ENCODE measurements around the gene TBC1D24.
A peak's percentile ranks its signal among the peaks of the same experiment; 100 is the strongest.

The TBC1D24 gene

DNA sequence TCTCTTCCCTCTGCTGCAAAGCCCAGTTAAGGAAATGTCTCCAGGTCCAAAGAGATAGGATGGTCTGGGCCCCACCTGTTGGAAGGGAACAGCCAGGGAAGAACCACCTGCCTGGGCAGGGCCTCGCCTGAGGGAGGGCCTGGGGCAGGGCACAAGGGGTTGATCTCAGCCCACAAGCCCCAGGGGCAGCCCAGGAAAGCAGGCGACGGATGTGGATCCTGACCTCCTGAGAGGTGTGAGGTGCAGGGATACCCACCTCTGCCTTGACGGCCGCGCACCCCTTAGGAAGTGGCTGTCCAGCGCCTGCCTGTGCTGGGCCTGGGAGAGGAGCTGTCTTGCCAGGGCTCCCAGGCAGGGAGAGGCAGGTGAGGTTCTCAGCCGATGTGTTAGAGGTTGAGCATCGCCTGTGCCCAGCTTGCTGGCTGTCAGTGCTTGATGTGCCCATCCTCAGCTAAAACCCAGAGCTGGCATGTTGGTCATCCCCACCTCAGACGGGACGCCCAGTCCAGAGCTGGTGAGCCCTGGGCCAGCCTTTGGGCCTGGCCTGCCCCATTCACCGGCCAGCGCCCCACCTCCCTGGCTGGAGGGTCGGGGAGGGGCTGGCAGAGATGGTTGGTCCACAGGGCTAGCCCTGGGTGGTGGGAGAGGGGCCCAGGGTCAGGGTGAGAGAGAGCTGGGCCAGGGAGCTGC lies 55.8 kb downstream of the TBC1D24 start:
- Histone ChIP-seq H3K4me1 (ENCODE audit: insufficient read depth, low read length) (peaks cover 29% of the 10 kb centered on the region), H4K20me1 (ENCODE audit: insufficient read depth, low read length) (peaks cover 9% of the 10 kb centered on the region), H2AFZ (ENCODE audit: low read depth, low read length) (no peak overlapping the region), H3K9ac (ENCODE audit: low read depth, low read length) (peak overlapping the region; percentile 66), H3K79me2 (ENCODE audit: insufficient read depth, low read length) (no peaks in the 10 kb centered on the region), H3K9me3 (ENCODE audit: insufficient read depth, low read length, severe bottlenecking) (no peaks in the 10 kb centered on the region), H3K4me2 (ENCODE audit: insufficient read depth, low read length) (peak overlapping the region; percentile 100), H3K4me3 (ENCODE audit: low read depth in 1 of 2, low read length in 2 of 2) (peak overlapping the region in 1 of 2 experiments; percentile 83; a peak in 1 of 4 replicates), H3K27me3 (ENCODE audit: insufficient read depth, low read length, poor library complexity) (no peaks in the 10 kb centered on the region), H3K27ac (ENCODE audit: low read length) (no peak overlapping the region), H3K36me3 (ENCODE audit: insufficient read depth, low read length) (peaks cover 42% of the 10 kb centered on the region)
- TF ChIP-seq EZH2 (IDR thresholded peaks at IDR 0.05; ENCODE audit: borderline replicate concordance, low read depth, low read length, severe bottlenecking): no peak
- TF ChIP-seq, protein P1, sequence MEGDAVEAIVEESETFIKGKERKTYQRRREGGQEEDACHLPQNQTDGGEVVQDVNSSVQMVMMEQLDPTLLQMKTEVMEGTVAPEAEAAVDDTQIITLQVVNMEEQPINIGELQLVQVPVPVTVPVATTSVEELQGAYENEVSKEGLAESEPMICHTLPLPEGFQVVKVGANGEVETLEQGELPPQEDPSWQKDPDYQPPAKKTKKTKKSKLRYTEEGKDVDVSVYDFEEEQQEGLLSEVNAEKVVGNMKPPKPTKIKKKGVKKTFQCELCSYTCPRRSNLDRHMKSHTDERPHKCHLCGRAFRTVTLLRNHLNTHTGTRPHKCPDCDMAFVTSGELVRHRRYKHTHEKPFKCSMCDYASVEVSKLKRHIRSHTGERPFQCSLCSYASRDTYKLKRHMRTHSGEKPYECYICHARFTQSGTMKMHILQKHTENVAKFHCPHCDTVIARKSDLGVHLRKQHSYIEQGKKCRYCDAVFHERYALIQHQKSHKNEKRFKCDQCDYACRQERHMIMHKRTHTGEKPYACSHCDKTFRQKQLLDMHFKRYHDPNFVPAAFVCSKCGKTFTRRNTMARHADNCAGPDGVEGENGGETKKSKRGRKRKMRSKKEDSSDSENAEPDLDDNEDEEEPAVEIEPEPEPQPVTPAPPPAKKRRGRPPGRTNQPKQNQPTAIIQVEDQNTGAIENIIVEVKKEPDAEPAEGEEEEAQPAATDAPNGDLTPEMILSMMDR (IDR thresholded peaks at IDR 0.05; ENCODE audit: borderline replicate concordance, extremely low read depth, low read length, poor library complexity, severe bottlenecking): no peak
- ATAC-seq (ENCODE audit: insufficient read depth, low read depth): no peak
- no peak for DNase-seq

DNA sequence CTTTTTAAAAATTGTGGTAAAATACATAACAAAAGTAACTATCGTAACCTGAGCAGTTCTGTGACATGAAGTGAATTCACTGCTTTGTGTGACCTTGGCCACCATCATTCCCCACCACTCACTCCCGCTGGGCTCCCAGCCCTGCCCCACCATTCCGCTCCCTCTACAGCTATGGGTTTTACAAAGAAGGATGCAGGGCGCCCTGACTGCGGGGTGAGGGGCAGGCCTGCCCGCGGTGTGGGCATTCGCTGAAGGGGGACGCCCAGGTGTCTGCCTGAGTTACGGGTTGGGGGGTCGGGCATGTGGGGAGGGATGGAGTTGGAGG lies 56.4 kb downstream of the TBC1D24 start, which contains the start of gene CEMP1:
Gene CEMP1 (minus strand): TSS at position 38 of the 325 bp plus-strand sequence. CDS start 335 bp downstream, outside the sequence.
- DNase-seq: no peak
- TF ChIP-seq, protein P1 (IDR thresholded peaks at IDR 0.05; ENCODE audit: borderline replicate concordance, extremely low read depth, low read length, poor library complexity, severe bottlenecking): no peak
- Histone ChIP-seq H4K20me1 (ENCODE audit: insufficient read depth, low read length) (peaks cover 5% of the 10 kb centered on the region), H3K9ac (ENCODE audit: low read depth, low read length) (peak within 1 kb of the TSS; percentile 66), H3K4me1 (ENCODE audit: insufficient read depth, low read length) (peaks cover 32% of the 10 kb centered on the region), H3K79me2 (ENCODE audit: insufficient read depth, low read length) (no peaks in the 10 kb centered on the region), H3K36me3 (ENCODE audit: insufficient read depth, low read length) (peaks cover 36% of the 10 kb centered on the region), H2AFZ (ENCODE audit: low read depth, low read length) (peak within 1 kb of the TSS; percentile 94), H3K4me3 (ENCODE audit: low read depth in 1 of 2, low read length in 2 of 2) (peak within 1 kb of the TSS; percentile 33 to 83; a peak in 3 of 4 replicates), H3K27me3 (ENCODE audit: insufficient read depth, low read length, poor library complexity) (no peaks in the 10 kb centered on the region), H3K27ac (ENCODE audit: low read length) (peak within 1 kb of the TSS; percentile 55), H3K9me3 (ENCODE audit: insufficient read depth, low read length, severe bottlenecking) (no peaks in the 10 kb centered on the region), H3K4me2 (ENCODE audit: insufficient read depth, low read length) (peak within 1 kb of the TSS; percentile 100)
- no peak; the same call in 2 of the 3 replicates for ATAC-seq (ENCODE audit: insufficient read depth, low read depth)

DNA sequence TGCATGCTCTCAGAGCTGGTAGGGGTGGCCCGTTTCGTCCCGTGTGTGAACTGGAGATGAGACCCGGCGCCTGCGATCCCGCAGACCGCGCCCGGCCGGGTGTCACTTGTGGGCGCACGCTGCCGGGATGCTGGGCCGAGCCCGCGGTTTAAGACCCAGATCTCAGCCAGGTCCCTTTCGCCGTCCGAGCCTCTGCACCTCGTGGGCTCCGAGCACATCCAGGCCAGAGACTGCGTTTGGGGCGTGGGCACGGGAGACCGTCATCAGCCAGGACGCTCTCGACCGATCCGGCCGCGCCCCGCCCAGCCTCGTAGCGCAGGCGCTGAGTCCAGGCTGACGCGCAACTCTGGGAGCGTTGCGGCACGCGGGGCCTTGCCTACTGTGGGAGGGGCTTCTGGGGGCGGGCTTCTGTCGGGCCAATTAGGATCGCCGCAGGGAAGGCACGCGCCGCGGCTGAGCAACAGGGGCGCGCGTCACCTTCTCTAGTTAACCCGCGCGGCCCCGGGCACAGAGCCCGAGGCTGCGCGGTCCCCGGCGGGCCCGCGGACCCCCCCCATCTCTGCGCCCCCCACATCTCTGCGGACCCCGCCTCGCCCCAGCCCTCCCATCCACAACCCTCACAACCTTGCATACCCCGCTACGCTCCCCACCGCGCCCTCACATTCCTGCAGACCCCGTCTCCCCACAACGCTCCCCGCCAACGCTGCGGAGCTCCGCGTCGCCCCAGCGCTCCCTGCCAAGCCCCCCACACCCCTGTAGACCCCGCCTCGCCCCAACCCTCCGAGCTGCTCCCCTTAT lies 57.0 kb downstream of the TBC1D24 start:
- H3K4me2 ChIP-seq (ENCODE audit: insufficient read depth, low read length): peak overlapping the region; percentile 100
- peak; percentile 97 for DNase-seq
- H3K9me3 ChIP-seq (ENCODE audit: insufficient read depth, low read length, severe bottlenecking): no peaks in the 10 kb centered on the region
- H2AFZ ChIP-seq (ENCODE audit: low read depth, low read length): peak overlapping the region; percentile 94
- ATAC-seq (ENCODE audit: insufficient read depth, low read depth): peak; percentile 95
- H4K20me1 ChIP-seq (ENCODE audit: insufficient read depth, low read length): peaks cover 5% of the 10 kb centered on the region
- peaks cover 32% of the 10 kb centered on the region for H3K36me3 ChIP-seq (ENCODE audit: insufficient read depth, low read length)
- peaks cover 38% of the 10 kb centered on the region for H3K4me1 ChIP-seq (ENCODE audit: insufficient read depth, low read length)
- H3K27me3 ChIP-seq (ENCODE audit: insufficient read depth, low read length, poor library complexity): no peaks in the 10 kb centered on the region
- no peak for TF ChIP-seq EZH2 (IDR thresholded peaks at IDR 0.05; ENCODE audit: borderline replicate concordance, low read depth, low read length, severe bottlenecking)
- TF ChIP-seq, protein P1 (IDR thresholded peaks at IDR 0.05; ENCODE audit: borderline replicate concordance, extremely low read depth, low read length, poor library complexity, severe bottlenecking): no peak
- peak overlapping the region; percentile 55 for H3K27ac ChIP-seq (ENCODE audit: low read length)
- H3K4me3 ChIP-seq (ENCODE audit: low read depth in 1 of 2, low read length in 2 of 2): peak overlapping the region; percentile 33 to 83; a peak in 3 of 4 replicates
- H3K9ac ChIP-seq (ENCODE audit: low read depth, low read length): peak overlapping the region; percentile 66
- H3K79me2 ChIP-seq (ENCODE audit: insufficient read depth, low read length): no peaks in the 10 kb centered on the region

Data from DND-41 (cell line).